ENCODE data around the gene AP1G1.

- TF ChIP-seq, protein P1, sequence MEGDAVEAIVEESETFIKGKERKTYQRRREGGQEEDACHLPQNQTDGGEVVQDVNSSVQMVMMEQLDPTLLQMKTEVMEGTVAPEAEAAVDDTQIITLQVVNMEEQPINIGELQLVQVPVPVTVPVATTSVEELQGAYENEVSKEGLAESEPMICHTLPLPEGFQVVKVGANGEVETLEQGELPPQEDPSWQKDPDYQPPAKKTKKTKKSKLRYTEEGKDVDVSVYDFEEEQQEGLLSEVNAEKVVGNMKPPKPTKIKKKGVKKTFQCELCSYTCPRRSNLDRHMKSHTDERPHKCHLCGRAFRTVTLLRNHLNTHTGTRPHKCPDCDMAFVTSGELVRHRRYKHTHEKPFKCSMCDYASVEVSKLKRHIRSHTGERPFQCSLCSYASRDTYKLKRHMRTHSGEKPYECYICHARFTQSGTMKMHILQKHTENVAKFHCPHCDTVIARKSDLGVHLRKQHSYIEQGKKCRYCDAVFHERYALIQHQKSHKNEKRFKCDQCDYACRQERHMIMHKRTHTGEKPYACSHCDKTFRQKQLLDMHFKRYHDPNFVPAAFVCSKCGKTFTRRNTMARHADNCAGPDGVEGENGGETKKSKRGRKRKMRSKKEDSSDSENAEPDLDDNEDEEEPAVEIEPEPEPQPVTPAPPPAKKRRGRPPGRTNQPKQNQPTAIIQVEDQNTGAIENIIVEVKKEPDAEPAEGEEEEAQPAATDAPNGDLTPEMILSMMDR (IDR thresholded peaks at IDR 0.05 in 2 of 3, conservative IDR thresholded peaks at IDR 0.05 in 1 of 3; ENCODE audit: control insufficient read depth in 2 of 3, extremely low read depth in 1 of 3, insufficient read depth in 1 of 3, low read depth in 3 of 3, low read length in 3 of 3), result no peak
- TF ChIP-seq BCL11A (IDR thresholded peaks at IDR 0.05; ENCODE audit: low read depth, low read length), result no peak
- no peak for TF ChIP-seq CBX3 (IDR thresholded peaks at IDR 0.05; ENCODE audit: borderline replicate concordance, low read depth)
- TF ChIP-seq ZNF384 (IDR thresholded peaks at IDR 0.05; ENCODE audit: borderline replicate concordance, low read depth, low read length), result no peak
- no peak for TF ChIP-seq ZNF274 (IDR thresholded peaks at IDR 0.05; ENCODE audit: insufficient read depth, insufficient read length)
- TF ChIP-seq, protein P2, sequence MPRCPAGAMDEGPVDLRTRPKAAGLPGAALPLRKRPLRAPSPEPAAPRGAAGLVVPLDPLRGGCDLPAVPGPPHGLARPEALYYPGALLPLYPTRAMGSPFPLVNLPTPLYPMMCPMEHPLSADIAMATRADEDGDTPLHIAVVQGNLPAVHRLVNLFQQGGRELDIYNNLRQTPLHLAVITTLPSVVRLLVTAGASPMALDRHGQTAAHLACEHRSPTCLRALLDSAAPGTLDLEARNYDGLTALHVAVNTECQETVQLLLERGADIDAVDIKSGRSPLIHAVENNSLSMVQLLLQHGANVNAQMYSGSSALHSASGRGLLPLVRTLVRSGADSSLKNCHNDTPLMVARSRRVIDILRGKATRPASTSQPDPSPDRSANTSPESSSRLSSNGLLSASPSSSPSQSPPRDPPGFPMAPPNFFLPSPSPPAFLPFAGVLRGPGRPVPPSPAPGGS (IDR thresholded peaks at IDR 0.05; ENCODE audit: borderline replicate concordance, insufficient read depth, low read depth, low read length, poor library complexity, severe bottlenecking), result no peak
- peak in 1 of 2 experiments; percentile 89; a peak in 2 of 3 replicates for TF ChIP-seq EGR1 (IDR thresholded peaks at IDR 0.05; ENCODE audit: borderline replicate concordance in 1 of 2, low read depth in 2 of 2, low read length in 2 of 2)
- no peak for TF ChIP-seq SPI1 (IDR thresholded peaks at IDR 0.05; ENCODE audit: borderline replicate concordance, insufficient read depth, low read depth, low read length)
- TF ChIP-seq HDGF (IDR thresholded peaks at IDR 0.05), result no peak
- TF ChIP-seq POLR2A (IDR thresholded peaks at IDR 0.05; ENCODE audit: low read depth, low read length), result peak; percentile 57; the same call in 1 of the 2 replicates
- TF ChIP-seq SMC3 (IDR thresholded peaks at IDR 0.05; ENCODE audit: borderline replicate concordance, low read length), result no peak
These were observed 84.9 kb downstream of the AP1G1 start for GRCh38 chr16:71723537-71724319.
